Body of pancreas (tissue), 4 donors: ENCODE measurements around the gene BBOX1.

ENCODE experiments used
- POLR2A ChIP-seq, 3 donors: fragments of 450-650 bp; IDR thresholded peaks; one replicate each; pipeline ENCODE4 v1.6.1; 2016; ENCODE audit warnings: antibody characterized with exemption in 3 of 3, mild to moderate bottlenecking in 2 of 3
- TF ChIP-seq, protein P1 (sequence below), 7 experiments: fragments of 450-650 bp in 4 of 7; fragments of 200-600 bp in 3 of 7; sonication (generic) in 3 of 7; IDR thresholded peaks; one replicate each; pipeline ENCODE4 v1.5.1; 2016 to 2019; ENCODE audit warnings: antibody characterized with exemption in 7 of 7

DNA sequence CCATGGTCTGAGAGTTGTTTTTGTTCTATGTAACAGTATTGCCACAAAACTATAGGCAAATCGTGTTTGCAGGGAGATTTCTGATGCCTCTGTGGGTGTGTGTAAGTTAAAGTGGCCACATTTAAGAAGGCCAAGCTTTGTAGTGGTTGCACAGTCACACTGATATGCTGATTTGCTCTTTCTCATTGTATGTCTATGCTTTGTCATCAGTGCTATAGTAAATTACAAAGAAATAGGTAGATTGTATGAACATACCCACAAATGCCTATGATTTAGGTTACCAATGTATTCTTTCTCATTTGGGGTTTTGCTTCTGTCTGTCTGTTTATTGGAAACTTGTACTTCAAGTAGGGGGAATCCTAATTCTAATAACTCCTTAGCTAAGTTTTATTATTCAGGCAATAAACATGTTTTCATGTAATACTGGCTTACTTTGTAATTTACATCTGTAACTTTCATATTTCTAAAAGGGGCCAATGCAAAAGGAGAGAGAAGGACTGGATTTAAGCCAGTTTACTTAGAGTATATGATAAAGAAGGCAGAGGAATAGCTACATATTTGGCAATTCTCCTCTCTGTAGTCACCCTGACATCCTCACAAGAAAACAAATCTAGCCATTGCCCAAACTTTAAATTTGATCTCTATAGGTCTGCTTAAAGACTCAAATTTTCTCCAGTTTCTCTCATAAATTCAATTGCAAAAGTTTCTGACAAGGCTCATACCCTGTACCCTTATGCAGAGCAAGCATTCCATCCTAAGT is 44.7 kb upstream of the BBOX1 start:
- TF ChIP-seq, protein P1, sequence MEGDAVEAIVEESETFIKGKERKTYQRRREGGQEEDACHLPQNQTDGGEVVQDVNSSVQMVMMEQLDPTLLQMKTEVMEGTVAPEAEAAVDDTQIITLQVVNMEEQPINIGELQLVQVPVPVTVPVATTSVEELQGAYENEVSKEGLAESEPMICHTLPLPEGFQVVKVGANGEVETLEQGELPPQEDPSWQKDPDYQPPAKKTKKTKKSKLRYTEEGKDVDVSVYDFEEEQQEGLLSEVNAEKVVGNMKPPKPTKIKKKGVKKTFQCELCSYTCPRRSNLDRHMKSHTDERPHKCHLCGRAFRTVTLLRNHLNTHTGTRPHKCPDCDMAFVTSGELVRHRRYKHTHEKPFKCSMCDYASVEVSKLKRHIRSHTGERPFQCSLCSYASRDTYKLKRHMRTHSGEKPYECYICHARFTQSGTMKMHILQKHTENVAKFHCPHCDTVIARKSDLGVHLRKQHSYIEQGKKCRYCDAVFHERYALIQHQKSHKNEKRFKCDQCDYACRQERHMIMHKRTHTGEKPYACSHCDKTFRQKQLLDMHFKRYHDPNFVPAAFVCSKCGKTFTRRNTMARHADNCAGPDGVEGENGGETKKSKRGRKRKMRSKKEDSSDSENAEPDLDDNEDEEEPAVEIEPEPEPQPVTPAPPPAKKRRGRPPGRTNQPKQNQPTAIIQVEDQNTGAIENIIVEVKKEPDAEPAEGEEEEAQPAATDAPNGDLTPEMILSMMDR (IDR thresholded peaks at IDR 0.05) = no peak
- no peak for TF ChIP-seq POLR2A (IDR thresholded peaks at IDR 0.05)
